ENCODE measurements around the gene AMOT.

DNA sequence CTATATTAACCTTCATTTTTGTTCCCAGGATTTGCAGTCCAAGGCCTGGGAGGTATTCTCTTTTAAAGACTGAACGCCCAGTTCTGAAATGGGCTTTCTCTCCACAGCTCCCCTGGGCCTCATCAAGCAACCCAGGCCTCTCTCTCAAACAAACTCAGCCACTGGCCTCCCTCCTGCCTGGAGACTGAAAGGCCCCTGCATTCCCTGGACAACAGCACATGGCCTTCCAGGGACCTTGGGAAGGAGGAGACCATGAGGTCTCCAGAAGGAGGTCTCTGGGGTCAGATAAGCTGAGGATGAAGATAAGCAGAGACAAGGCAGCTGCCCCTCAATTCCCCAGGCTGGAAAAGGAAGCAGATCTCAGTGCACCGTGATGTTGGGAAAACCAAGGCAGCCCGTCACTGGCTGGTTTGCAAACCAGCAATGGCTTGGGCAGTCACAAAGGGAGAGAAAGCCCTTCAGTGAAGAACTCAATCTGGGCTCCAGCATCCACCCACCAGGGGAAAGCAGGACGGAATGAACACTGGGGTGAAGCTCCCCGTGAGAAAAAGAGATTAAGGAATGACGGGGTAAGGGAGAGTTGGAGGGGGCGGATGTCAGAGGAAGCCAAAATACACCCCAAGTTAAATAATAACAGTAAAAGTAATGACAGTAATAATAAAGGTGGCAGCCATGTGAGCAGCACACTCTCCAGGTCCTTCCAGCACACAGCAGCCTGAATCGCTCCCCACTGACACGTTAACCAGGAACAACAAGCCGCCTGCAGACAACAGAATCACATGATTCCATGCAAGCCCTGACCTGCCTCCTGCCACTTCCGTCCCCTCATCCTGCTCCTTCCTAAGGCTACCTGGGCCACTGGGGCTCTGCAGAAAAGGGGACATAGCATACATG lies 22.3 kb downstream of the AMOT start:
- TF ChIP-seq POLR2A (IDR thresholded peaks at IDR 0.05) (no peak), EP300 (IDR thresholded peaks at IDR 0.05; ENCODE audit: low read depth) (no peak)
- TF ChIP-seq, protein P1, sequence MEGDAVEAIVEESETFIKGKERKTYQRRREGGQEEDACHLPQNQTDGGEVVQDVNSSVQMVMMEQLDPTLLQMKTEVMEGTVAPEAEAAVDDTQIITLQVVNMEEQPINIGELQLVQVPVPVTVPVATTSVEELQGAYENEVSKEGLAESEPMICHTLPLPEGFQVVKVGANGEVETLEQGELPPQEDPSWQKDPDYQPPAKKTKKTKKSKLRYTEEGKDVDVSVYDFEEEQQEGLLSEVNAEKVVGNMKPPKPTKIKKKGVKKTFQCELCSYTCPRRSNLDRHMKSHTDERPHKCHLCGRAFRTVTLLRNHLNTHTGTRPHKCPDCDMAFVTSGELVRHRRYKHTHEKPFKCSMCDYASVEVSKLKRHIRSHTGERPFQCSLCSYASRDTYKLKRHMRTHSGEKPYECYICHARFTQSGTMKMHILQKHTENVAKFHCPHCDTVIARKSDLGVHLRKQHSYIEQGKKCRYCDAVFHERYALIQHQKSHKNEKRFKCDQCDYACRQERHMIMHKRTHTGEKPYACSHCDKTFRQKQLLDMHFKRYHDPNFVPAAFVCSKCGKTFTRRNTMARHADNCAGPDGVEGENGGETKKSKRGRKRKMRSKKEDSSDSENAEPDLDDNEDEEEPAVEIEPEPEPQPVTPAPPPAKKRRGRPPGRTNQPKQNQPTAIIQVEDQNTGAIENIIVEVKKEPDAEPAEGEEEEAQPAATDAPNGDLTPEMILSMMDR (IDR thresholded peaks at IDR 0.05) = no peak
